ENCODE results near the gene TMEM190.

Gene TMEM190

GRCh38 chr19:55372316-55373081 lies 4.1 kb upstream of the TMEM190 start:
- DNase-seq = no peak

GRCh38 chr19:55373306-55373992 lies 3.2 kb upstream of the TMEM190 start:
- DNase-seq = no peak

GRCh38 chr19:55373993-55374757 lies 2.5 kb upstream of the TMEM190 start:
- no peak for DNase-seq

- DNase-seq = no peak
Measured at GRCh38 chr19:55377356-55378131, 918 bp downstream of the TMEM190 start.

- DNase-seq = no peak
Measured at GRCh38 chr19:55379174-55379573, 2.5 kb downstream of the TMEM190 start.

- DNase-seq = no peak
Measured at GRCh38 chr19:55382013-55382412, 5.4 kb downstream of the TMEM190 start.

- no peak for DNase-seq
Measured at GRCh38 chr19:55382522-55383054, 6.0 kb downstream of the TMEM190 start.

GRCh38 chr19:55383279-55384130 lies 6.9 kb downstream of the TMEM190 start:
- peak; percentile 57 for DNase-seq

GRCh38 chr19:55384131-55384919 lies 7.7 kb downstream of the TMEM190 start, which contains the start of gene TMEM238:
Gene TMEM238 (minus strand): TSS chr19:55384292. CDS start chr19:55384259, 33 bp downstream.
- DNase-seq = peak; percentile 70

GRCh38 chr19:55384920-55385723 lies 8.5 kb downstream of the TMEM190 start:
- DNase-seq = peak; percentile 97

GRCh38 chr19:55385724-55386492 lies 9.3 kb downstream of the TMEM190 start, which contains the start of gene RPL28:
Gene RPL28 (plus strand): TSS chr19:55385932. CDS start chr19:55386358, 426 bp downstream.
- DNase-seq = peak; percentile 99

GRCh38 chr19:55386493-55386971 lies 9.9 kb downstream of the TMEM190 start:
- no peak for DNase-seq

GRCh38 chr19:55387736-55388497 lies 11.3 kb downstream of the TMEM190 start:
- no peak for DNase-seq

- DNase-seq = no peak
Measured at GRCh38 chr19:55389386-55390317, 13.0 kb downstream of the TMEM190 start.

- DNase-seq = peak; percentile 25
Measured at GRCh38 chr19:55390461-55390880, 13.8 kb downstream of the TMEM190 start.

GRCh38 chr19:55391191-55391670 lies 14.6 kb downstream of the TMEM190 start:
- DNase-seq = peak; percentile 59
